Neuronal stem cell (in vitro differentiated cells): ENCODE measurements around the gene ADIPOR2.
"Not testable (repeated sequence)": the region's sequence is repeated elsewhere in the genome, so short reads cannot be mapped to it uniquely, and the experiment has no call there.

Experiments used
- DNase-seq: peaks from one replicate; pipeline ENCODE4 v3.0.0-alpha.2; 2013; ENCODE audit warnings: low spot score
- H2AFZ ChIP-seq: one replicate; pipeline ENCODE4 v1.6.1; 2013; ENCODE audit warnings: mild to moderate bottlenecking, low read length, inconsistent platforms
- H2AK5ac ChIP-seq: 2 replicates; pipeline ENCODE4 v1.6.1; 2013; ENCODE audit warnings: low read depth, mild to moderate bottlenecking, inconsistent platforms, low read length, moderate library complexity, mixed read lengths
- H2BK120ac ChIP-seq: 2 replicates; pipeline ENCODE4 v1.6.1; 2013; ENCODE audit warnings: low read depth, mild to moderate bottlenecking, inconsistent platforms, low read length, moderate library complexity, mixed read lengths
- H2BK12ac ChIP-seq: one replicate; pipeline ENCODE4 v1.6.1; 2013; ENCODE audit warnings: low read length, inconsistent platforms
- H2BK15ac ChIP-seq: 2 replicates; pipeline ENCODE4 v1.6.1; 2013; ENCODE audit warnings: mild to moderate bottlenecking, low read length, inconsistent platforms, mixed read lengths
- H2BK5ac ChIP-seq: one replicate; pipeline ENCODE4 v1.6.1; 2013; ENCODE audit warnings: inconsistent platforms, mild to moderate bottlenecking, low read length, moderate library complexity
- H3K14ac ChIP-seq: one replicate; pipeline ENCODE4 v1.6.1; 2013; ENCODE audit warnings: low read length, inconsistent platforms
- H3K18ac ChIP-seq: 2 replicates; pipeline ENCODE4 v1.6.1; 2013; ENCODE audit warnings: low read length, inconsistent platforms
- H3K23ac ChIP-seq: 2 replicates; pipeline ENCODE4 v1.6.1; 2013; ENCODE audit warnings: low read depth, mild to moderate bottlenecking, mixed read lengths, low read length, inconsistent platforms; ENCODE audit not compliant: poor library complexity
- H3K27ac ChIP-seq: replicated peaks from 3 replicates; pipeline ENCODE4 v1.5.1; 2013; ENCODE audit warnings: low read length, inconsistent platforms
- H3K27me3 ChIP-seq, 3 experiments: 2 replicates each; pipeline ENCODE4 v1.6.1; 2013; ENCODE audit warnings: low read length in 3 of 3, mild to moderate bottlenecking in 2 of 3, inconsistent platforms in 1 of 3, low read depth in 1 of 3, mixed read lengths in 1 of 3, moderate library complexity in 1 of 3; ENCODE audit not compliant: control insufficient read depth in 3 of 3, insufficient read depth in 3 of 3
- H3K36me3 ChIP-seq, 2 donors: replicated peaks in 1 of 2; 2 replicates each; pipeline ENCODE4 v1.6.1; 2013; ENCODE audit warnings: low read length in 2 of 2; ENCODE audit not compliant: control insufficient read depth in 2 of 2, insufficient read depth in 2 of 2
- H3K4ac ChIP-seq: 2 replicates; pipeline ENCODE4 v1.6.1; 2013; ENCODE audit warnings: inconsistent platforms, mild to moderate bottlenecking, low read length, moderate library complexity
- H3K4me1 ChIP-seq, 2 donors: 1 replicate in 1 of 2; 2 replicates in 1 of 2; pipeline ENCODE4 v1.6.1; 2013; ENCODE audit warnings: low read length in 2 of 2, low read depth in 1 of 2; ENCODE audit not compliant: control insufficient read depth in 2 of 2, insufficient read depth in 1 of 2
- H3K4me2 ChIP-seq: one replicate; pipeline ENCODE4 v1.6.1; 2013; ENCODE audit warnings: mild to moderate bottlenecking, low read length, inconsistent platforms; ENCODE audit not compliant: insufficient read depth, poor library complexity, severe bottlenecking
- H3K4me3 ChIP-seq, 2 donors: 2 replicates each; pipeline ENCODE4 v1.5.1; 2013; ENCODE audit warnings: low read length in 2 of 2, mild to moderate bottlenecking in 2 of 2, inconsistent platforms in 1 of 2, moderate library complexity in 1 of 2
- H3K79me1 ChIP-seq: one replicate; pipeline ENCODE4 v1.6.1; 2013; ENCODE audit warnings: low read depth, mild to moderate bottlenecking, inconsistent platforms, low read length, moderate library complexity
- H3K9ac ChIP-seq: one replicate; pipeline ENCODE4 v1.6.1; 2013; ENCODE audit warnings: mild to moderate bottlenecking, low read depth, low read length, inconsistent platforms; ENCODE audit not compliant: poor library complexity
- H3K9me3 ChIP-seq, 2 donors: replicated peaks in 1 of 2; 2 replicates each; pipeline versions ENCODE3 to v1.6.1; 2013; ENCODE audit warnings: low read length in 2 of 2, mild to moderate bottlenecking in 2 of 2, inconsistent platforms in 1 of 2, low read depth in 1 of 2, mixed read lengths in 1 of 2, moderate library complexity in 1 of 2; ENCODE audit not compliant: control insufficient read depth in 2 of 2, insufficient read depth in 1 of 2
- H4K8ac ChIP-seq: one replicate; pipeline ENCODE4 v1.6.1; 2013; ENCODE audit warnings: low read depth, mild to moderate bottlenecking, inconsistent platforms, low read length, moderate library complexity
- H4K91ac ChIP-seq: one replicate; pipeline ENCODE4 v1.6.1; 2013; ENCODE audit warnings: low read length, low read depth, mild to moderate bottlenecking, inconsistent platforms; ENCODE audit not compliant: poor library complexity
- WGBS, 2 donors: extraction: QIAGEN DNeasy Blood & Tissue Kit; methylation state at CpG; one replicate each; pipeline ENCODE4 v1.1.7; 2013; ENCODE audit warnings: missing lambda C conversion rate in 2 of 2, mixed read lengths in 1 of 2; ENCODE audit not compliant: insufficient read length in 2 of 2, insufficient replicate concordance in 1 of 2; ENCODE audit errors: extremely low coverage in 2 of 2; 5-methylcytosine and 5-hydroxymethylcytosine counted together

Gene ADIPOR2

GRCh38 chr12:1731688-1732078, 40.8 kb downstream of the ADIPOR2 start:
- H3K18ac ChIP-seq, H3K27me3 ChIP-seq, H3K23ac ChIP-seq, H2AK5ac ChIP-seq, H2BK120ac ChIP-seq, H3K27ac ChIP-seq, H3K4me1 ChIP-seq, H3K4ac ChIP-seq, H4K91ac ChIP-seq, H2BK15ac ChIP-seq, H3K79me1 ChIP-seq, H3K9ac ChIP-seq, H3K4me2 ChIP-seq, H3K9me3 ChIP-seq, DNase-seq, H3K14ac ChIP-seq, H4K8ac ChIP-seq, H3K4me3 ChIP-seq, H2AFZ ChIP-seq, H2BK5ac ChIP-seq, H2BK12ac ChIP-seq: not testable (repeated sequence)
- WGBS, 2 donors, result no CpG with 5 or more reads among the region's 10 CpGs
- H3K36me3 ChIP-seq, result peaks cover 0 to 12% of the 10 kb centered on the region in 2 donors

GRCh38 chr12:1732914-1733313, 42.0 kb downstream of the ADIPOR2 start:
- Histone ChIP-seq H3K27me3 (no peaks in the 10 kb centered on the region), H3K9me3 (no peaks in the 10 kb centered on the region), H2AFZ (no peak overlapping the region), H2BK15ac (no peak overlapping the region), H3K4me2 (no peak overlapping the region), H4K91ac (no peak overlapping the region), H3K4me3 (no peak overlapping the region), H3K27ac (no peak overlapping the region), H2BK12ac (no peak overlapping the region), H3K4ac (no peak overlapping the region), H3K9ac (no peak overlapping the region), H2BK5ac (no peak overlapping the region), H2AK5ac (no peak overlapping the region), H3K36me3 (peaks cover 0 to 9% of the 10 kb centered on the region in 2 donors), H3K79me1 (peaks cover 2% of the 10 kb centered on the region), H3K4me1 (no peaks in the 10 kb centered on the region), H4K8ac (no peak overlapping the region), H3K14ac (no peak overlapping the region), H2BK120ac (no peak overlapping the region), H3K18ac (no peak overlapping the region), H3K23ac (no peak overlapping the region)
- DNase-seq, result no peak
- no CpG with 5 or more reads among the region's 1 CpG for WGBS, 2 donors

GRCh38 chr12:1733712-1734111, 42.8 kb downstream of the ADIPOR2 start:
- not testable (repeated sequence) for H3K4ac ChIP-seq, H3K9ac ChIP-seq, H2BK5ac ChIP-seq, H2BK120ac ChIP-seq, H3K36me3 ChIP-seq, H3K18ac ChIP-seq, H2AFZ ChIP-seq, H2BK15ac ChIP-seq, H3K27ac ChIP-seq, H3K4me1 ChIP-seq, H3K79me1 ChIP-seq, H3K9me3 ChIP-seq, H3K14ac ChIP-seq, DNase-seq, H3K4me2 ChIP-seq, H4K8ac ChIP-seq, H3K4me3 ChIP-seq, H3K23ac ChIP-seq, H2BK12ac ChIP-seq, H4K91ac ChIP-seq, H2AK5ac ChIP-seq, H3K27me3 ChIP-seq
- no CpG with 5 or more reads among the region's 5 CpGs for WGBS, 2 donors

GRCh38 chr12:1737652-1738286, 46.9 kb downstream of the ADIPOR2 start:
- no peaks in the 10 kb centered on the region for H3K36me3 ChIP-seq
- WGBS, 2 donors, result no CpG with 5 or more reads among the region's 6 CpGs
- H3K23ac ChIP-seq, result no peak overlapping the region

More at GRCh38 chr12:1737652-1738286, 46.9 kb downstream of the ADIPOR2 start:
- Histone ChIP-seq H2BK15ac (no peak overlapping the region), H2BK12ac (no peak overlapping the region), H4K8ac (no peak overlapping the region), H3K4me2 (no peak overlapping the region), H3K27me3 (no peaks in the 10 kb centered on the region), H3K9ac (no peak overlapping the region), H3K4ac (no peak overlapping the region), H3K18ac (no peak overlapping the region), H3K14ac (no peak overlapping the region), H4K91ac (no peak overlapping the region), H2BK120ac (no peak overlapping the region), H2AFZ (no peak overlapping the region), H3K9me3 (no peaks in the 10 kb centered on the region), H2BK5ac (no peak overlapping the region), H2AK5ac (no peak overlapping the region), H3K79me1 (peaks cover 4% of the 10 kb centered on the region), H3K4me1 (peaks cover 0 to 3% of the 10 kb centered on the region in 2 donors), H3K4me3 (no peak overlapping the region), H3K27ac (no peak overlapping the region)
- DNase-seq, result no peak
